Measurements from ENCODE around the gene EGLN2. TPM values are rescaled to one million over a fixed set of nuclear protein-coding genes. Genes with fewer than 3 reads are reported as not detected.

EGLN2 gene
- total and polyA plus RNA-seq, 9 of the 15 experiments (the other 6 are each of a cell fraction or from before 2014, with no cell fraction given): 9.6 to 114 (median 71.0) TPM

DNA sequence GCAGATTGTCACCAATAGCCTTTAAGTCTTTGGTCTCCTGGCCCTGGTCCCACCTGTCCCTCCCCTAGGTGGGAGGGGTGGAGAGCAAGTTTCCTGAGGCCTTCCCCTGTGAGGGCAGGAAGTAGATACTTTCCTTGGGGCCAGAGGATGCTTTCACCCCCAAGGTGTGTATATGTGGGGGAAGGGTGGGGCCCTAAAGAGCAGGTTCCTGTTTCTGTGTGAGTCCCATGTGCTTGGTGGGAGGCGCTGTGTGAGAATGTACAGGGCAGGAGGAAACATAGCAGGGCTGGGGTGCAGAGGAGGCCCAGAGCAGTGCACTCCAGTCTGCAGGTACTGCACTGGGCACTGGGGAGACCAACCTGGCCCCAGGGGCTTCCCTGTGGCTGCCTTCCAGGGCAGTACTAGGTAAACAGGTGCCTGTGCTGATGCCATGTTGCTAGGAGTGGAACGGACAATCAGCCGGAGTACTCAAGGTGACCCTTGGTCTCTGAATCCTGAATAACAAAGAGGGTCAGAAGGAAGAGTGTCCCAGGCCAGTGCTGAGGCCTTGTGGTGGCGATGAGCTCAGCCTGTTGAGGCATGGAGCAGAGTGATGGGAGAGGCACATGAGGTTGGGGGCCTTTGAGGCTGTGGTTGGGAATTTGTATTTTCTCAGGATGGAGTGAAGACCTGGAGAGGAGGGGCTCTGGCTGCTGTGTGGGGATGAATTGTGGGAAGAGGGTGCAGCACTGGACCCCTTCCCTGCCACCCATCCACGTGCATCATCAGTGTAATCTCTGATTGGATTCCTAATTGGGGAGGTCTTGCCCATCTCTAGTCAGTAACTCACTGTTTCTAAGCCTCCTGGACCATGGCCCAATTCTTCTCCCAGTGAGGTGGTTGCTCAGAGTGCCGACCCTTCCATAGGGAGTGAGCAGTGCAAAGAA is 5.1 kb downstream of the EGLN2 start (continued):
- TF ChIP-seq GTF3C2 (IDR thresholded peaks at IDR 0.05; ENCODE audit: borderline replicate concordance, extremely low read depth, insufficient read length) (no peak), ZNF707 (CRISPR knock-in tag; conservative IDR thresholded peaks at IDR 0.05) (no peak), ETS1 (conservative IDR thresholded peaks at IDR 0.05; ENCODE audit: control insufficient read depth, low read depth, low read length) (0 out of 2 replicates have a peak, but pooled peaks have one; percentile 35), AFF4 (CRISPR knock-in tag; IDR thresholded peaks at IDR 0.05) (no peak), ZNF384 (IDR thresholded peaks at IDR 0.05; ENCODE audit: low read depth, low read length) (no peak), POLR2A (conservative IDR thresholded peaks at IDR 0.05) (peak; percentile 41; the same call in 1 of the 2 replicates), PHF21A (IDR thresholded peaks at IDR 0.05; ENCODE audit: borderline replicate concordance, low read depth) (no peak), ZNF23 (CRISPR knock-in tag; IDR thresholded peaks at IDR 0.05) (no peak), LCOR (CRISPR knock-in tag; IDR thresholded peaks at IDR 0.05) (no peak), SIN3A (IDR thresholded peaks at IDR 0.05; ENCODE audit: borderline replicate concordance in 2 of 2, control insufficient read depth in 1 of 2, low read depth in 2 of 2, low read length in 2 of 2) (no peak), HIVEP1 (CRISPR knock-in tag; IDR thresholded peaks at IDR 0.05) (no peak)
- TF ChIP-seq, protein P1, sequence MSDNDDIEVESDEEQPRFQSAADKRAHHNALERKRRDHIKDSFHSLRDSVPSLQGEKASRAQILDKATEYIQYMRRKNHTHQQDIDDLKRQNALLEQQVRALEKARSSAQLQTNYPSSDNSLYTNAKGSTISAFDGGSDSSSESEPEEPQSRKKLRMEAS (CRISPR knock-in tag; IDR thresholded peaks at IDR 0.05): peak; percentile 10; the same call in 1 of the 2 replicates

Data from K562 (cell line).